DMS79 (cell line): ENCODE measurements around the gene FOXP1.
A peak's percentile ranks its signal among the peaks of the same experiment; 100 is the strongest.

Experiments
- DNase-seq: peaks from one replicate; lab custom pipeline; 2025; lab: John Stamatoyannopoulos, UW

FOXP1 gene

DNA sequence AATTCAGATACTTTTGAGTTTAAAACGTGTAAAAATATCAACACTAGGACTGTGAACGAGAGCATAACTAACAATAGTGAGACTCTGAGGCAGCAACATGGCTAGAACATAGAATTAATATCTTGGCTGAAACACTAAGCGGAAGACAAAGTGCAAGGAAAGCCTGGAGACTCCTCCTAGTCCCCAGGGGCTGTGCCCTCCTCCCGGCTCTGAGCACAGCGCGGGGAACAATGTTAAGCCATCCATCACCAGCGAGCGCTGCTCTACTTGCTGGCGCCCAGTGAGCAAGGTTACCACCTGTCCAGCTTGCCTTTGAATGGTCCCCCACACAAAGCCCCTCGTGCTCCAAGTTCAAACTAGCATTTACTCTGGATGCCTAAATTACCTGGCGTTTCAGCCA, 436.9 kb downstream of the FOXP1 start:
- DNase-seq = no peak

DNA sequence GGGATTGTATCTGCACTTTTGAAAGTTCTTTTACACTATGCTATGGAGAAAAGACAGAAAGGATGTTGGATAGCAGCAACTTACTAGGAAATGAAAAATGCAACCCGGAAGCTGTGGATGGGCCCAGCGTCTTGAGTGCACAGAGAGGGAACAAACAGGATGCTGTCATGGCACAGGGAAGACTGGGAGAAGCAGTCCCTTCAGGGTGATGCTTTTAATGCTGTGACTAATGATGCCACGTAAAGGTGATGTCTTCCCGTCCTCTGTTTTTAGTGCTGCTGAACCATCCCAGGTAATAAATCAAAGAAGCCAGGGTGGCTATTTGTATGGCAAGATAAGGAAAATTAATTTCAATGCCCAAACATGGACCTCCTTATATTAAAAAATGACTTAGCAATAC, 437.6 kb downstream of the FOXP1 start:
- no peak for DNase-seq

DNA sequence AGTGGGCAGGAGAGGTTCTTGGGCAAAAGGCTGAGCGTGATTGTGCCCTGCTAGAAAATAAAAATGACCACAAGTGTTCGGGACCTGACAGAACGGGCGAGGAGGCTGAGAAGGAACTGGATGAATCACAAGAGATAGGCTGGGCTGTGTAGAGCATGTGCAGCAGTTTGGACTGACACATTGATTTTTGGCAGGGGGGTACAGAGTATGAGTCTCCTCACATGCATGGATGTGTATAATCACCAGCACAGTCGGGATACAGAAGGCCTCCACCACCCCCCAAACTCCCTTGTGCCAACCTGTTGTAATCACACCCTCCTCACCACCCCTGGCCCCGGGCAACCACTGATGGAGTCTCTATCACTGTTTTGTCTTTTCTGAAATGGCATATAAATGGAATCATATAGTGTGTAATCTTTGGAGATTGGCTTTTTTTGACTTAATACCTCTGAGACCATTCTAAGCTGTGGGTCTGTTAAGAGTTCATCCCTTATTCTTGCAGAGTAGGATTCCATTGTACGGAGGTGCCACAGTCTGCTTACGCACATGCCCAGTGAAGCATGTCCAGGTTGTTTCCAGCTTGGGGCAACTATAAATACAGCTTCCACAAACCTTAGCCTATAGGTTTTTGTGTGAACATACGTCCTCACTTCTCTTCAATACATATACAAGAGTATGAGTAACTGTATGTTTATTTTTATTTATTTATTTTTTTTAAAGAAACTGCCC, 438.8 kb downstream of the FOXP1 start:
- no peak for DNase-seq

DNA sequence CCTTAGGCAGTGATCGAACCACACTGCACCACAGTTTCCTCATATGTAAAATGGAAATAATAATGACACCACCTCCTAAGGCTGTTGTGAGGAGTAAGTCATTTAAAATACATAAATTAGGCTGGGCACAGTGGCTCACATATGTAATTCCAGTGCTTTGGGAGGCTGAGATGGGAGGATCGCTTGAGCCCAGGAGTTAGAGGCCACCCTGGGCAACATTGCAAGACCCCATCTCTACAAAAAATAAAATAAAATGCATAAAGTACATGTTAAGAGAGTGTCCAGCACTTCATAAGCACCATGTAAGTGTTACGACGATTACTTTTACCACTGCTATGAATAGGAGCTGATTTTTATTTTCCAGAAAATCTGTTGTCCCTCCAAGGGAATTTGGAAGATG, 440.0 kb downstream of the FOXP1 start:
- DNase-seq = no peak

DNA sequence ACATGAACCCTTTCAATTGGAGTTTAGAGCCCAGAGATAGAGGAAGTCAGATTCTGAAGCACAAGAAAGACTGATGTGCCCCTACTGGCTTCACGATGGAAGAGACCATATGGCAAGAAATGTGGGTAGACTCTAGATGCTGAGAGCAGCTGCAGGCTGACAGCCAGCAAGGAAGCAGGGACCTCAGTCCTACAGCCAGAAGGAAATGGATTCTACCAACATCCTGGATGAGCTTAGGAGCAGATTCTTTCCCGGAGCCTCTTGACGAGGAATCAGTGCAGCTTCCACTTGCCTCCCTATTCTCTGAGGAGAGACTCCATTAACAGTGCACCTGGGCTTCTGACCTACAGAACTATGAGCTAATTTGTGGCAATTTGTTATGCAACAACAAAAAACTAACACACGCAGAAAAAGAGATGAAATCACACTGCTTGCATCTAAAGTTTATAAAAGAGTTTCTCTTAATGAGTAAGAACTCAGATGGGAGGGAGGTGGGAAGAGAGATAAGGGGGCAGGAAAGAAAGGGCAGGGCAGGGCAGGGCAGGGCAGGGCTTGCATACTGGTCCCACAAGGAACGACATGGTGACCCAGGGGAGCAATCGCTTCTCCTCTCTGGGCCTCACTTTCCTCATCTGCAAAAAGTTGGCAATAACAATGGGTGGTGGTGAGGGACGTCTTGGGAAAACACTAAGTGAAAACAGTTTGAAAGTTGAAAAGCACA, 440.9 kb downstream of the FOXP1 start:
- no peak for DNase-seq

- no peak for DNase-seq
Observed at GRCh38 chr3:71140477-71140876, 443.1 kb downstream of the FOXP1 start.

GRCh38 chr3:71139496-71139895, 444.0 kb downstream of the FOXP1 start:
- no peak for DNase-seq

DNA sequence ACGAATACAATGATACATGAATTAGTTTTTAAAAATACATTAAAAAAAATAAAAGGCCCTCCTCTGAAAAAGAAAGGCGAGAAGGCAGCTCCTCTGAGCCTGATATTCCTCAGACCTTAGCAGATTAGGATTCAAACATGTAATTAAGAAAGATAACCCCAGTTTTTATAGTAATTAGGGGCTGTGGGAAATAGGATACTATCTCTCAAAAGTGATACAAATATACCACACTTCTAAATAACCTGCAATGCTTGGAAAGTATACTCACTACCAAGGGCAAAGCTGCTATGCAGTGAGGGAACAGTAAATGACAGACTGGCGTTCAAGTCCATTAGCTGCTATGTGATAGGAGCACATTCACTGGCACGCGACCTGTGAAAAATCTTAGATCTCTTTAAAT, 445.1 kb downstream of the FOXP1 start:
- no peak for DNase-seq

DNA sequence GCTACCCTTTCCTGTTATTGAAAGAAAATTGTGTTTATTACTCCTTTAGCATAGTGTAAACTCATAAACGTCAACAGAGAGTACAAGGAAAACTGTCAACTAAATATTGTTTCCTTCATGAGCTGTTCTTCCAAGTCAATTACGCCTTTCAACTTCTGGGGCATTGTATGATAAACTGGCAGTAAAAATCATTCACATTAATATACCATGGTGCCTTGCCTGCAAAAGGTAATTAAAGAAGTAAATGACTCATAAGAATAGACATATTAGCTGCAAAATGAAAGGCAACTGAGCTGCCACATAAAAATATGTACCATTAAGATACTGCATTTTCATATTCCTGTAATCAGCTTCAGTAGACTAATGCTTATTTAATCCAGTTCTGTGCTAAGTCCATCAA, 447.3 kb downstream of the FOXP1 start:
- no peak for DNase-seq

- no peak for DNase-seq
Observed at GRCh38 chr3:71135373-71136088, 448.0 kb downstream of the FOXP1 start.

GRCh38 chr3:71134521-71134920, 449.0 kb downstream of the FOXP1 start:
- DNase-seq = no peak

GRCh38 chr3:71133865-71134264, 449.7 kb downstream of the FOXP1 start:
- DNase-seq = no peak

- DNase-seq = peak; percentile 39
Observed at GRCh38 chr3:71132995-71133730, 450.4 kb downstream of the FOXP1 start.

- no peak for DNase-seq
Observed at GRCh38 chr3:71131375-71132314, 451.9 kb downstream of the FOXP1 start.

DNA sequence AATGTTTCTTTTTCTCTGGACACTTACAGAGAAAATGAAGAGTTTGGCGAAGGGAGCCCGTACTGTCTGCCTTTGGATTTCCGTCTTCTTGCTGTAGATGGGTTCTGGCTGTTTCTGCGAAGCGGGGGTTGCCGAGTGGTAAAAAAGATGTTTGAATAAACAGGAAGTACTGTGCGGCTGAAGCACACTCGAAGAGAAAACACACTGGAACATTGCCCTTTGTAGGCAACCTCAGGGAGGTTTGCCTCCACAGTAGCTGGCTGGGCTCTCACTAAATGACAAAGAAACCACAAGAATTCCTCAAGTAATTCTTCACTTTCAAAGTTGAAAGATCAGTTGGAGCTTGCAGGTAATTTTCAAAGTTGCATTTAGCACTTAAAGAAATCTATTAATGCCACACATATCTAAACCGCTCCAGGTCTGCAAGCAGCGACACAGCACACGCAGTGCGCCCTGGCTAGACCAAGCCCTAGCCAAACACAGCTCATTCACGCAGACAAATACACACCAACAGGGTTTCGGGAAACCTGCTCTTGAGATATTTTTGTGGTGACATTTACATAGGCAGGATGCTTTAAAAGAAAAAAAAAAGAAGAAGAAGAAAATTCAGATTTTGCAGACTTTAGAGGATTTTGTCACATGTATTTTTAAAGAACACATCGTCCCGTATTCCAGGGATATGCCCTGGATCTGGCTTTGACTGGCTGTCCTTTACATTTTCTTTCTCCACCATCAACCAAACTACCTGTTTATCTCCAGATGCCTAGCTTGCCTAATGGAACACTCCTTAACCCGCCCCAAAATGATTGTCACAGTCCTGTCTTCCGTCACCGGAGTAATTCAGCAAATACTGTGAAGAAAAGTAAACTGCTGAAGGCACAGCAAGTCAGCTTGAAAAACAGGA, 452.8 kb downstream of the FOXP1 start:
- peak; percentile 56 for DNase-seq

- DNase-seq = no peak
Observed at GRCh38 chr3:71129611-71130431, 453.7 kb downstream of the FOXP1 start.

- no peak for DNase-seq
Observed at GRCh38 chr3:71128961-71129360, 454.6 kb downstream of the FOXP1 start.

DNA sequence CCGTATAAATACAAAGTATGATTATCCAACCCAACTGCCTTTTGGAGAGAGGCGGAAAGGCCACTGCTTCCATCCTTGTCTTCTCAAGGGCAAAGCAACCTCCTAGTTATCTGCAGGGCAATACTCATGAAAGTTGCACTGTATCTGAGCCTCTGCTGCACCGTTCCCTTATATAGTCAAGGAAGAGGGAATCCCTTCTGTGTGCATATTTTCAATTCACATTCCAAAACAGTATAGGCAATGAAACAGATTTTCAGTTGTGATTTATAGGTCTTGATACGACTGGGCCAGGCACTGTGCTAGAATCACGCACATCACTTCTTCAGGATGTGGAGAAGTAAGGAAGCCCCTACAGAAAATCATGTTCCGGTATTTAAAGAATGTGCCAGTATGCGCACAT, 455.7 kb downstream of the FOXP1 start:
- DNase-seq = no peak
